ENCODE data around the gene MAGEE1.

The MAGEE1 gene

GRCh38 chrX:76427560-76428242, at the start of gene MAGEE1:
Gene MAGEE1 (plus strand): TSS chrX:76427710. CDS start chrX:76427931, 221 bp downstream.
- DNase-seq = peak; percentile 61

- DNase-seq = no peak
These were observed 28.5 kb upstream of the MAGEE1 start for GRCh38 chrX:76398970-76399369.

GRCh38 chrX:76407795-76408194, 19.7 kb upstream of the MAGEE1 start:
- no peak for DNase-seq

- DNase-seq = no peak
These were observed 7.3 kb upstream of the MAGEE1 start for GRCh38 chrX:76420237-76420636.

- no peak for DNase-seq
These were observed 977 bp downstream of the MAGEE1 start for GRCh38 chrX:76428243-76429130.

GRCh38 chrX:76433219-76433618, 5.7 kb downstream of the MAGEE1 start:
- DNase-seq = no peak

GRCh38 chrX:76434103-76434741, 6.7 kb downstream of the MAGEE1 start:
- DNase-seq = no peak

- no peak for DNase-seq
These were observed 11.7 kb downstream of the MAGEE1 start for GRCh38 chrX:76439188-76439587.

GRCh38 chrX:76453737-76454406, 26.4 kb downstream of the MAGEE1 start:
- DNase-seq = no peak

- peak; percentile 0 for DNase-seq
These were observed 27.0 kb downstream of the MAGEE1 start for GRCh38 chrX:76454456-76454927.

GRCh38 chrX:76477353-76477752, 49.8 kb downstream of the MAGEE1 start:
- no peak for DNase-seq
